Measurements from ENCODE around the gene SHMT2. TPM values are rescaled to one million over a fixed set of nuclear protein-coding genes. Genes with fewer than 3 reads are reported as not detected.

SHMT2 gene
- total RNA-seq, 1 donor from 2014 or later: 26.8 TPM

DNA sequence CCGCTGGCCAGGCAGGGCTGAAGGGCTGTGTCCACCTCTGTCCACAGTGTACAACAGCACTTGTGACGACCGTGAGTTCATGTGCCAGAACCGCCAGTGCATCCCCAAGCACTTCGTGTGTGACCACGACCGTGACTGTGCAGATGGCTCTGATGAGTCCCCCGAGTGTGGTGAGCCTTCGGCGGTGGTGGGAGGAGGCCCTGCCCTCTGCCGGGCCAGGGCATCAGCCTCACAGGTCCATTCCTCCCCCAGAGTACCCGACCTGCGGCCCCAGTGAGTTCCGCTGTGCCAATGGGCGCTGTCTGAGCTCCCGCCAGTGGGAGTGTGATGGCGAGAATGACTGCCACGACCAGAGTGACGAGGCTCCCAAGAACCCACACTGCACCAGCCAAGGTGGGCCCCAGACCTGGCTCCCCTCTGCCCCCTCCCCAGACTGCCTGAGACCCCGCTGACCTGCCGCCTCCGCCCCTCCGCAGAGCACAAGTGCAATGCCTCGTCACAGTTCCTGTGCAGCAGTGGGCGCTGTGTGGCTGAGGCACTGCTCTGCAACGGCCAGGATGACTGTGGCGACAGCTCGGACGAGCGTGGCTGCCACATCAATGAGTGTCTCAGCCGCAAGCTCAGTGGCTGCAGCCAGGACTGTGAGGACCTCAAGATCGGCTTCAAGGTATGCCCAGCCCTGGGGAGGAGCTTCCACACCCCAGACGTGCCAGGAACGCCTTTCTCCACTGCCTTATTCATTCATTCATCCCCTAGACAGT lies 33.7 kb upstream of the SHMT2 start:
- no peak for ATAC-seq (ENCODE audit: poor library complexity)
- no peak for DNase-seq
- intact Hi-C loops (cut with DNase I): no loop called here

DNA sequence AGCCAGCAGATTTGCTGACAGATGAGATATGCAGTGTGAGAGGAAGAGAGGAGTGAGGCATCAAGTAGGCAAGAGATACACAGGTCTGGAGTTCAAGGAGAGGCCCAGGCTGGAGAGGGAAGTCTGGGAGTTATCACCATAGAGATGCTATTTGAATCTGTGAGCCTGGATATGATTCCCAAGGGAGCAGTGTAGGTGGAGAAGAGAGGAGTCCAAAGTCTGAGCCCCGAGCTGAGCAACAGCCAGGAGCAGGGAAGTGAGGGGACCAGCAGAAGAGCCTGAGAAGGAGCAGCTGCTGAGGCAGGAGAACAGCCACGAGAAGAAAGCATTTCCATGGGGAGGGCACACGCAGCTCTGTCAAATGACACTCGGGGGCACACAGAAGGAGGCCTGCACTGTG lies 33.1 kb upstream of the SHMT2 start:
- DNase-seq: no peak
- intact Hi-C loops (cut with DNase I): no loop called here
- ATAC-seq (ENCODE audit: poor library complexity): no peak

- ATAC-seq (ENCODE audit: poor library complexity) (no peak), DNase-seq (no peak)
- intact Hi-C loops (cut with DNase I): no loop called here
These were observed 32.6 kb upstream of the SHMT2 start for GRCh38 chr12:57196956-57197355.

GRCh38 chr12:57198329-57198728 lies 31.2 kb upstream of the SHMT2 start:
- no peak for ATAC-seq (ENCODE audit: poor library complexity)
- no peak for DNase-seq
- intact Hi-C loops (cut with DNase I): no loop called here

DNA sequence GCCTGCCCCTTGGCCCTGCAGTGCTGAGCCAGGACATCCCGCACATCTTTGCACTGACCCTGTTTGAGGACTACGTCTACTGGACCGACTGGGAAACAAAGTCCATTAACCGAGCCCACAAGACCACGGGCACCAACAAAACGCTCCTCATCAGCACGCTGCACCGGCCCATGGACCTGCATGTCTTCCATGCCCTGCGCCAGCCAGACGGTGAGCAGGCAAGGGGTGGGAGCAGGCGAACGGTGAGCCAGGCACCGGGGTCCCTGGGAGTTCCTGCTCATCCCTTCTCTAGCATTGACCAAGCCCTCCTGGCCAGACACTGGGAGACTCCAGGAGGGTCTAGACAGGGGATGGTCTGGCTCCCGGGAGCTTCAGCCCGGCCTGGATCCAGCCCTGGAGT lies 30.3 kb upstream of the SHMT2 start:
- ATAC-seq (ENCODE audit: poor library complexity): no peak
- intact Hi-C loops (cut with DNase I): no loop called here
- DNase-seq: no peak

DNA sequence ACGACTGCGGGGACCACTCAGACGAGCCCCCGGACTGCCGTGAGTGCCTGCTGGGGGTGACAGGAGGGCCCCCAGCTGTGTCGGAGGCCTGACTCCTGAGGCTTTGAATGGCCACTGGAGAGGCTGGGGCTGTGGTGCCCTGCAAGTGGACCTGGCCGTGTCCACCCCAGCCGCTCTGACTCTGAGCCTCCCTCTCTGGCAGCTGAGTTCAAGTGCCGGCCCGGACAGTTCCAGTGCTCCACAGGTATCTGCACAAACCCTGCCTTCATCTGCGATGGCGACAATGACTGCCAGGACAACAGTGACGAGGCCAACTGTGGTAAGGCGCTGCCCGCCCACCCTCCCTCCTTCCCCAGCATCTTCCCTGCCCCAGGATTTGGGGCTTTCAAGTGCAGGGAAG lies 29.0 kb upstream of the SHMT2 start:
- DNase-seq (no peak), ATAC-seq (ENCODE audit: poor library complexity) (no peak)
- intact Hi-C loops (cut with DNase I): no loop called here

DNA sequence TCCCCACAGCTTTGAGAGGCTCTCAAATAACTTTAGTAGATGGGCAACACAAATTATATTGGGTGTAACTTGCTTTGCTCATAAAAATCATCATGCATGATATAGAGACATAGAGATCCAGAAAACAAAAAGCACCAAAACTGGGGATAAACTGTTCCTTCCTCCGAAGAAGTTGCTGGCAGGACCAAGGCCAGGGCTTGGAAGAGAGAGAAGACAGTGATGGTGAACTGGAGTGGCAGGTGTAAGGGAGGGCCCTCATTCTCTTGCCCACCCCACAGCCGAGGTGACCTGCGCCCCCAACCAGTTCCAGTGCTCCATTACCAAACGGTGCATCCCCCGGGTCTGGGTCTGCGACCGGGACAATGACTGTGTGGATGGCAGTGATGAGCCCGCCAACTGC lies 28.3 kb upstream of the SHMT2 start:
- ATAC-seq (ENCODE audit: poor library complexity) (no peak), DNase-seq (no peak)
- intact Hi-C loops (cut with DNase I): no loop called here

GRCh38 chr12:57201631-57202030 lies 27.9 kb upstream of the SHMT2 start:
- intact Hi-C loops (cut with DNase I): no loop called here
- ATAC-seq (ENCODE audit: poor library complexity) (no peak), DNase-seq (no peak)

- no peak for ATAC-seq (ENCODE audit: poor library complexity)
- intact Hi-C loops (cut with DNase I): no loop called here
- no peak for DNase-seq
These were observed 27.2 kb upstream of the SHMT2 start for GRCh38 chr12:57202321-57202720.

- no peak for DNase-seq
- no peak for ATAC-seq (ENCODE audit: poor library complexity)
These were observed 26.3 kb upstream of the SHMT2 start for GRCh38 chr12:57203201-57203600.

DNA sequence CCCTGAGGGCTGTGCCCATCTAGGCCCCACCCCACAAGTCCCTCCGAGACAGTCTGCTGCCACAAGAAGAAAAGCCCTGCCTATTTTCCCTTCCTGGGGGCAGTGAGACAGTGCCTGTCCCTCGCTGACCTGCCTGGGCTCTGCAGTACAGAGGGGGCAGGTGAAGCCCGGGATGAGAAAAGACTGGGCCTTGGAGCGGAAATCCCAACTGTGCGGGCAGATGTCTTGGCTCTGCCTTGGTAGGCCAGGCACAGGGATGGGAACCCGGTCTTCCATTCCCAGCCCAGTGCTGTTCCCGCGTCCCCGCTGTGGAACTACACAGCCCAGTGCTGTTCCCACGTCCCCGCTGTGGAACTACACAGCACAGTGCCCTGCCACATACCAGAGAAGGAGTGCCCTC lies 25.7 kb upstream of the SHMT2 start:
- ATAC-seq (ENCODE audit: poor library complexity): no peak
- intact Hi-C loops (cut with DNase I): no loop called here
- no peak for DNase-seq

More at GRCh38 chr12:57203201-57203600, 26.3 kb upstream of the SHMT2 start:
- intact Hi-C loops (cut with DNase I): no loop called here

DNA sequence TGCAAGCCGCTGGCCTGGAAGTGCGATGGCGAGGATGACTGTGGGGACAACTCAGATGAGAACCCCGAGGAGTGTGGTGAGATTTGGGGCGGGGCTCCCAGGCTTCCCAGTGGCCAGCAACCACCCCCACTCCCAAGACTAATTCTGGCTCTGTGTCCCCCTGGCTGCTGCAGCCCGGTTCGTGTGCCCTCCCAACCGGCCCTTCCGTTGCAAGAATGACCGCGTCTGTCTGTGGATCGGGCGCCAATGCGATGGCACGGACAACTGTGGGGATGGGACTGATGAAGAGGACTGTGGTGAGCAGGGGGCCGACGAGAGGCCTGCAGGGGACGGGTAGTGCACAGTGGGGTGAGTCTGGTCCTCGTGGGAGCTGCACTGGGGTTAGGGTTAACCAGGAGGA lies 25.1 kb upstream of the SHMT2 start:
- intact Hi-C loops (cut with DNase I): no loop called here
- no peak for DNase-seq
- no peak for ATAC-seq (ENCODE audit: poor library complexity)

DNA sequence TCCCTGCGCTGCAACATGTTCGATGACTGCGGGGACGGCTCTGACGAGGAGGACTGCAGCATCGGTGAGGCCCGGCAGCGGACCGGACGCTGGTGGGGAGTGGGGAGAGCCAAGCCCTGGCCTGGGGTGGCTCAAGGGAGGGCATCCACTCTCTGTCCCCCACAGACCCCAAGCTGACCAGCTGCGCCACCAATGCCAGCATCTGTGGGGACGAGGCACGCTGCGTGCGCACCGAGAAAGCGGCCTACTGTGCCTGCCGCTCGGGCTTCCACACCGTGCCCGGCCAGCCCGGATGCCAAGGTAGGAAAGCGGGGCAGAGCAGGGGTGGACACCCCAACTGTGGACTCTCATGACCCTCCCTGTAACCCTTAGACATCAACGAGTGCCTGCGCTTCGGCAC lies 24.3 kb upstream of the SHMT2 start:
- intact Hi-C loops (cut with DNase I): no loop called here
- ATAC-seq (ENCODE audit: poor library complexity) (no peak), DNase-seq (no peak)

GRCh38 chr12:57205931-57206330 lies 23.6 kb upstream of the SHMT2 start:
- intact Hi-C loops (cut with DNase I): no loop called here
- ATAC-seq (ENCODE audit: poor library complexity) (no peak), DNase-seq (no peak)

DNA sequence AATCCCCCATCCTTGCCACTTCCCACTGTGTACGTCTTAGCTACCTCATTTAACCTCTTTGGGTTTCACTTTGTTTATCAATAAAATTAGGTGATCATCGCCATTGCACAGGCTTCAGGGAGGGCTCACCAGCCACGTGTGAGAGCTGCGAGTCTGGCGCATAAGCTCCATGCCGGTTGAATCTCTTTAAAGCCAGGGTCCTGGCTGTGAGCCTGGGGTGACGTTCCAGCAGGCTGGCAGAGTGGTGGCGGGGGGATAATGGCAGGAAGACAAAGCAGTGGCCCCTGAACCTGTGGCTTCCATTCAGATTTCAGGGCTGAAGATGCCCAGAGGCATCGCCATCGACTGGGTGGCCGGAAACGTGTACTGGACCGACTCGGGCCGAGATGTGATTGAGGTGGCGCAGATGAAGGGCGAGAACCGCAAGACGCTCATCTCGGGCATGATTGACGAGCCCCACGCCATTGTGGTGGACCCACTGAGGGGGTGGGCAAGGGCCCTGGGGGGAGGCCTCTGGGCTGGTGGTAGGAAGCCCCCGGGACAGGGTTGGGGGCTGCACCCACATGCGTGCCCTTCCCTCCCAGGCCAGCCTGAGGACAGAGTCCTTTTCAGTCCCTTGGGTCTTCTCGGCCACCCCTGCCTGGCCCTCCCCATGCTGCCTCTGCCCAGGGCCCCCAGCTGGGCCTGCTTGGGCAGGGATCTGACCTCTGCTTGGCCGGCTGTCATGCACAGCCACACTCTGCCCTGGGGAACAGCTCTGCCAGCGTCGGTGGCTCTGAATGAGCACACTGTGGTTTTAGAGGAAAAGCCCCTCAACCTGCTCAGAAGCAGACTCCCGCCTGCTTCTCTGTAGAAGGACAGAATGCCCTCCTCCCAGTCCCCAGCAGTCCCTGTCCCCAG lies 21.5 kb upstream of the SHMT2 start:
- no peak for ATAC-seq (ENCODE audit: poor library complexity)
- intact Hi-C loops (cut with DNase I): no loop called here
- no peak for DNase-seq

GRCh38 chr12:57208631-57209282 lies 20.8 kb upstream of the SHMT2 start:
- ATAC-seq (ENCODE audit: poor library complexity): peak; percentile 62
- intact Hi-C loops (cut with DNase I): no loop called here
- peak; percentile 87 for DNase-seq

DNA sequence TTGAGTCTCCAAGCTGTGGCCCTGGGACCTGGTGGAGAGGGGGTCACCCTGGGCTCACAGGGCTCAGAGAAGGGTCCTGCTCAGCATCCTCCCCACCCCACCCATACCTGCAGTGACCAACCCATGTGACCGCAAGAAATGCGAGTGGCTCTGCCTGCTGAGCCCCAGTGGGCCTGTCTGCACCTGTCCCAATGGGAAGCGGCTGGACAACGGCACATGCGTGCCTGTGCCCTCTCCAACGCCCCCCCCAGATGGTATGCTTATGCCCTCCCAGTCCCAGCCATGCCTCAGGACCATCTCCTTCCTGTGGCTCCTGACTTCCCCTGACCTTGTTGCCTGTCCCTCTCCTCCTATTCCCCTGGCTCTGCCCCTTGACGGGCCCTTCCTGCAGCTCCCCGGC lies 19.6 kb upstream of the SHMT2 start:
- DNase-seq (no peak), ATAC-seq (ENCODE audit: poor library complexity) (no peak)
- intact Hi-C loops (cut with DNase I): no loop called here

- no peak for ATAC-seq (ENCODE audit: poor library complexity)
- no peak for DNase-seq
- intact Hi-C loops (cut with DNase I): no loop called here
These were observed 19.1 kb upstream of the SHMT2 start for GRCh38 chr12:57210461-57210860.

DNA sequence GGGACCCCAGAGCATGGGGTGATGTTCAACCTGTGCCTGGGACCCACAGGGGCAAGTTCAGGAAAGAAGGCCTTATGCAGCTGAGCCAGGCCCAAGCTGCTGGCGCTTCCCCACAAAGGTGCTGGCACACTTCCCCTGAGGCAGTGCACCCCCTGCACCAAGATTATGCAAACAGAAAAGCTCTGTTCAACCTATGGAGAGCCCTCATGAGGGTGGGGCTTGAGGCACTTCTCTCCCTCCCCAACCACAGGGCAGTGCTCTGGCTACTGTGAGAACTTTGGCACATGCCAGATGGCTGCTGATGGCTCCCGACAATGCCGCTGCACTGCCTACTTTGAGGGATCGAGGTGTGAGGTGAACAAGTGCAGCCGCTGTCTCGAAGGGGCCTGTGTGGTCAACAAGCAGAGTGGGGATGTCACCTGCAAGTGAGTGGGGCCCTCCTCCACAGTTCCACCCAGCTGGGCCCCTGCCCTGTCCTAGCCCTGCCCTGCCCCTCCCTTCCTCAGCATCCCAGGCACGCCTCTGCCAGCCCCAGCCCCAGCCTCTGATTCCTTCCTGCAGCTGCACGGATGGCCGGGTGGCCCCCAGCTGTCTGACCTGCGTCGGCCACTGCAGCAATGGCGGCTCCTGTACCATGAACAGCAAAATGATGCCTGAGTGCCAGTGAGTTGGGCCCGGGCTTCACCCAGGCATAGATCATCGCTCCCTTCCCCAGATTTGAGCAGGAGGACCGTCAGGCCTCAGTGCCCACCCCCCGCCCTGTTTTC lies 18.4 kb upstream of the SHMT2 start:
- intact Hi-C loops (cut with DNase I): no loop called here
- ATAC-seq (ENCODE audit: poor library complexity) (no peak), DNase-seq (no peak)
